SW480 (cell line): ENCODE results near the gene ATG9A.
"Not testable (repeated sequence)": the region's sequence is repeated elsewhere in the genome, so short reads cannot be mapped to it uniquely, and the experiment has no call there.

Source experiments
- DNase-seq: peaks from one replicate; pipeline ENCODE4 v3.0.0-alpha.2; 2016; ENCODE audit warnings: low spot score

Gene ATG9A

GRCh38 chr2:219206328-219207133 is 22.9 kb downstream of the ATG9A start, which contains the start of gene ZFAND2B:
ZFAND2B (plus strand) TSS chr2:219206782; CDS start chr2:219206988, 206 bp downstream.
- peak; percentile 84 for DNase-seq

GRCh38 chr2:219205981-219206327 is 23.5 kb downstream of the ATG9A start:
- no peak for DNase-seq

- DNase-seq = no peak
These were observed 24.3 kb downstream of the ATG9A start for GRCh38 chr2:219205165-219205538.

GRCh38 chr2:219204425-219205164 is 24.8 kb downstream of the ATG9A start:
- DNase-seq = no peak

GRCh38 chr2:219201331-219201730 is 28.1 kb downstream of the ATG9A start:
- not testable (repeated sequence) for DNase-seq

- DNase-seq = not testable (repeated sequence)
These were observed 28.7 kb downstream of the ATG9A start for GRCh38 chr2:219200502-219201326.

GRCh38 chr2:219199470-219200211 is 29.8 kb downstream of the ATG9A start:
- no peak for DNase-seq

- no peak for DNase-seq
These were observed 30.5 kb downstream of the ATG9A start for GRCh38 chr2:219198974-219199373.

- DNase-seq = no peak
These were observed 32.0 kb downstream of the ATG9A start for GRCh38 chr2:219197388-219197787.

GRCh38 chr2:219186754-219187456 is 42.5 kb downstream of the ATG9A start:
- DNase-seq = no peak

- DNase-seq = no peak
These were observed 45.3 kb downstream of the ATG9A start for GRCh38 chr2:219184121-219184520.

- DNase-seq = no peak
These were observed 46.2 kb downstream of the ATG9A start for GRCh38 chr2:219183151-219183772.

- no peak for DNase-seq
These were observed 46.9 kb downstream of the ATG9A start for GRCh38 chr2:219182331-219183150.

- no peak for DNase-seq
These were observed 47.9 kb downstream of the ATG9A start for GRCh38 chr2:219181531-219181930.

- DNase-seq = no peak
These were observed 48.5 kb downstream of the ATG9A start for GRCh38 chr2:219180961-219181360.

GRCh38 chr2:219179601-219180465 is 49.6 kb downstream of the ATG9A start:
- no peak for DNase-seq

- DNase-seq = peak; percentile 34
These were observed 50.9 kb downstream of the ATG9A start for GRCh38 chr2:219178377-219179175.
